Brain microvascular endothelial cell (primary cell): ENCODE results near the gene JADE2.
A peak's percentile ranks its signal among the peaks of the same experiment; 100 is the strongest.

ENCODE experiments used
- DNase-seq: peaks from one replicate; pipeline ENCODE4 v3.0.0-alpha.2; 2020
- H3K27ac ChIP-seq: fragments of 250-450 bp; sonication (Bioruptor Pico); 2 replicates; pipeline ENCODE4 v1.5.1; 2020; ENCODE audit warnings: mild to moderate bottlenecking, moderate library complexity
- H3K27me3 ChIP-seq: fragments of 250-450 bp; sonication (Bioruptor Pico); replicated peaks from 2 replicates; pipeline ENCODE4 v1.5.1; 2020; ENCODE audit warnings: mild to moderate bottlenecking
- H3K36me3 ChIP-seq: fragments of 250-450 bp; sonication (Bioruptor Pico); replicated peaks from 2 replicates; pipeline ENCODE4 v1.5.1; 2020; ENCODE audit warnings: mild to moderate bottlenecking
- H3K4me3 ChIP-seq: 2 replicates; pipeline ENCODE4 v1.5.1; 2011; ENCODE audit warnings: low read depth, mild to moderate bottlenecking, control low read depth, low read length, moderate library complexity
- CTCF ChIP-seq: IDR thresholded peaks from 2 replicates; pipeline ENCODE4 v1.5.1; 2011; ENCODE audit warnings: low read depth, mild to moderate bottlenecking, moderate library complexity, low read length, control low read depth, inconsistent platforms; ENCODE audit errors: missing control alignments
- in situ Hi-C: cut with HindIII; loops from 2 replicates; pipeline ENCODE4 v1.10.0; 2017; ENCODE audit warnings: low sequenced_read_pairs, low pct_ligation_motif_present

Gene JADE2

GRCh38 chr5:134538296-134538695 lies 12.8 kb downstream of the JADE2 start:
- no peak overlapping the region for H3K4me3 ChIP-seq
- peaks cover 7% of the 10 kb centered on the region for H3K36me3 ChIP-seq
- no peak for DNase-seq
- in situ Hi-C loops = no loop called here
- no peaks in the 10 kb centered on the region for H3K27me3 ChIP-seq
- H3K27ac ChIP-seq = no peak overlapping the region
- no peak for TF ChIP-seq CTCF

GRCh38 chr5:134539732-134540131 lies 14.3 kb downstream of the JADE2 start:
- H3K27ac ChIP-seq = no peak overlapping the region
- H3K27me3 ChIP-seq = no peaks in the 10 kb centered on the region
- peaks cover 9% of the 10 kb centered on the region for H3K36me3 ChIP-seq
- no peak for DNase-seq
- no peak for TF ChIP-seq CTCF
- in situ Hi-C loops = no loop called here
- H3K4me3 ChIP-seq = no peak overlapping the region

GRCh38 chr5:134540747-134541733 lies 15.6 kb downstream of the JADE2 start:
- Histone ChIP-seq H3K36me3 (peaks cover 9% of the 10 kb centered on the region), H3K4me3 (no peak overlapping the region), H3K27me3 (no peaks in the 10 kb centered on the region), H3K27ac (no peak overlapping the region)
- no peak for TF ChIP-seq CTCF
- in situ Hi-C loops = no loop called here
- no peak for DNase-seq

GRCh38 chr5:134541736-134542376 lies 16.4 kb downstream of the JADE2 start:
- DNase-seq = peak; percentile 30
- no peak for TF ChIP-seq CTCF

GRCh38 chr5:134543820-134544614 lies 18.5 kb downstream of the JADE2 start:
- in situ Hi-C loops = no loop called here
- no peak overlapping the region for H3K4me3 ChIP-seq
- H3K27me3 ChIP-seq = no peaks in the 10 kb centered on the region
- DNase-seq = no peak
- no peak overlapping the region for H3K27ac ChIP-seq
- no peak for TF ChIP-seq CTCF
- H3K36me3 ChIP-seq = peaks cover 6% of the 10 kb centered on the region

More at GRCh38 chr5:134541736-134542376, 16.4 kb downstream of the JADE2 start:
- Histone ChIP-seq H3K4me3 (no peak overlapping the region), H3K36me3 (peaks cover 9% of the 10 kb centered on the region), H3K27me3 (no peaks in the 10 kb centered on the region), H3K27ac (no peak overlapping the region)
- in situ Hi-C loops = no loop called here
